WTC11 (cell line): Measurements from ENCODE around the gene ZNF620. TPM values are rescaled to one million over a fixed set of nuclear protein-coding genes. Genes with fewer than 3 reads are reported as not detected.

Source experiments
- ATAC-seq: fragments of 200-7000 bp; cut with Tn5 transposase; 2 replicates; pipeline ENCODE4 v1.10.0; 2021; ENCODE audit warnings: mild to moderate bottlenecking, moderate library complexity
- CTCF ChIA-PET: fragments of 300-600 bp; sonication (Branson Sonifier 250); formaldehyde crosslinking; loops from one replicate; lab custom pipeline; 2021; ENCODE audit warnings: antibody characterized with exemption; lab: Charles Lee
- POLR2A ChIA-PET: fragments of 350-600 bp; sonication (Branson Sonifier 250); formaldehyde crosslinking; loops from one replicate; lab custom pipeline; 2021; ENCODE audit warnings: antibody characterized with exemption; lab: Charles Lee
- DNase-seq: peaks from one replicate; pipeline ENCODE4 v3.0.0; 2021; ENCODE audit warnings: low spot score
- H3K27ac Mint-ChIP-seq: 2 replicates; pipeline ENCODE4 v1.8.0; 2021; ENCODE audit warnings: mixed read lengths
- H3K27me3 Mint-ChIP-seq: 2 replicates; pipeline ENCODE4 v1.8.0; 2021; ENCODE audit warnings: low read depth, mild to moderate bottlenecking, moderate library complexity, mixed read lengths
- H3K36me3 Mint-ChIP-seq: 2 replicates; pipeline ENCODE4 v1.8.0; 2021; ENCODE audit warnings: mixed read lengths
- H3K4me1 Mint-ChIP-seq: 2 replicates; pipeline ENCODE4 v1.8.0; 2022; ENCODE audit warnings: mixed read lengths
- H3K4me3 Mint-ChIP-seq: 2 replicates; pipeline ENCODE4 v1.8.0; 2021; ENCODE audit warnings: mild to moderate bottlenecking, moderate library complexity, mixed read lengths
- H3K9me3 Mint-ChIP-seq: 2 replicates; pipeline ENCODE4 v1.8.0; 2021; ENCODE audit warnings: mixed read lengths
- ATF6 ChIP-seq: sonication (generic); formaldehyde crosslinking; IDR thresholded peaks from 2 replicates; pipeline ENCODE4 v1.8.1; 2023; ENCODE audit warnings: mild to moderate bottlenecking, missing genetic modification reagents
- CREM ChIP-seq: sonication (generic); formaldehyde crosslinking; IDR thresholded peaks from 2 replicates; pipeline ENCODE4 v1.8.1; 2022; ENCODE audit warnings: mild to moderate bottlenecking, missing genetic modification reagents, moderate library complexity
- FOXK1 ChIP-seq: sonication (generic); formaldehyde crosslinking; IDR thresholded peaks from 2 replicates; pipeline ENCODE4 v1.8.0; 2022; ENCODE audit warnings: mild to moderate bottlenecking, moderate library complexity, missing genetic modification reagents
- HMGA2 ChIP-seq: fragments of 250-450 bp; sonication (Bioruptor Pico); IDR thresholded peaks from 2 replicates; pipeline ENCODE4 v1.4.0; 2021; ENCODE audit warnings: mild to moderate bottlenecking, moderate library complexity
- NFATC4 ChIP-seq: fragments of 250-450 bp; sonication (Bioruptor Pico); IDR thresholded peaks from 2 replicates; pipeline ENCODE4 v1.9.0; 2021; ENCODE audit warnings: mild to moderate bottlenecking
- NR2C2 ChIP-seq: sonication (generic); formaldehyde crosslinking; IDR thresholded peaks from 2 replicates; pipeline ENCODE4 v1.8.0; 2022; ENCODE audit warnings: mild to moderate bottlenecking, missing genetic modification reagents
- STAT6 ChIP-seq: sonication (generic); formaldehyde crosslinking; conservative IDR thresholded peaks from 2 replicates; pipeline ENCODE4 v1.8.1; 2023; ENCODE audit warnings: mild to moderate bottlenecking, low read depth, missing genetic modification reagents, moderate library complexity
- TEAD1 ChIP-seq: sonication (generic); formaldehyde crosslinking; IDR thresholded peaks from 2 replicates; pipeline ENCODE4 v1.8.0; 2022; ENCODE audit warnings: mild to moderate bottlenecking, missing genetic modification reagents
- ZNF232 ChIP-seq: sonication (generic); formaldehyde crosslinking; IDR thresholded peaks from 2 replicates; pipeline ENCODE4 v1.8.0; 2022; ENCODE audit warnings: mild to moderate bottlenecking, missing genetic modification reagents
- ZNF396 ChIP-seq: fragments of 250-450 bp; sonication (Bioruptor Pico); IDR thresholded peaks from 2 replicates; pipeline ENCODE4 v1.8.0; 2021; ENCODE audit warnings: mild to moderate bottlenecking, moderate library complexity, borderline replicate concordance
- ZNF671 ChIP-seq: fragments of 250-450 bp; sonication (Bioruptor Pico); IDR thresholded peaks from 2 replicates; pipeline ENCODE4 v1.8.0; 2021; ENCODE audit warnings: mild to moderate bottlenecking
- total RNA-seq: library from RNA; stranded (reverse); gene quantifications from 3 replicates; pipeline ENCODE4 v1.2.3, GENCODE V29; 2021
- TF ChIP-seq, protein P1 (sequence below): fragments of 250-450 bp; sonication (Bioruptor Pico); IDR thresholded peaks from 2 replicates; pipeline ENCODE4 v1.8.0; 2021; ENCODE audit warnings: mild to moderate bottlenecking
- TF ChIP-seq, protein P2 (sequence below): fragments of 250-450 bp; sonication (Bioruptor Pico); IDR thresholded peaks from 2 replicates; pipeline ENCODE4 v1.9.0; 2021; ENCODE audit warnings: mild to moderate bottlenecking

Gene ZNF620
- total RNA-seq, 1 experiment from 2014 or later: 15.6 TPM

DNA sequence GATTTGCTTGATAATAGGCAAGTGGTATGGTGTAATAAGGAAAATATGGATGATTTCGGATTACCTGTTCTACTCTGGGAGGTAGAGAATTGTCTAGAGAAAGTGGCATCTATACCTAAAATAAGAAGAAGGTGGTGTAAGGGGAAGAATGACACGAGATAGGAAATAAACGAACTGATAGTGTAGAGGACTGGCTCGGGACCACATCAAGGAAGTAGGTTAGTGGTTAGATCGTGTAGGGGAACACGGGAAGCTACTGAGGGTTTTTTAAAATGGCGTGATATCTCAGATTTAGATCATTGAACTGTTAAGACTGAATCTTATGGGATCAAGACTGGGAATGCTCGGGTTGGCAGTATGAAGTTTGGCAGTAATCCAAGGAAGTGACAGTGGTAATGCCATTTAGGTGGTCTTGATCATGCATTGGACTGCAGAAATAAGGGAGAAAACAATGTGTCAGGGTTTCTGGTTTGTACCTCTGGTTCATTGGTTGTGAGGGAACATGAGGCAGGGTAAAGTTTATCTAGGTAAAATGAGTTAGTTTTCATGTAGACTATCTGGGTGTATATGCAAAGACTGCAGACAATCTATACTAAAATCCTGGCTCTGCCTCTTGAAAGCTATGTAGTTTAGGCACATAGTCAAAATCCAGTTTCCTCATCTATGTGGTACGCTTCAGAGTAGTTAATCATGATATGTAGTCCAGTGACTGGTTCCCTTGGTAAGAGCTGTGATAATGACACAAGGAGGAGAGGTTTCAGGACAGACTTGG lies 41.3 kb upstream of the ZNF620 start:
- DNase-seq: no peak
- ChIA-PET CTCF (no interaction called here), POLR2A (interaction anchor here (0.5 kb wide), 2 partner anchors 154 to 1819 kb away, joined by 3 to 5 read pairs; no protein-coding TSS in a partner anchor)
- ATAC-seq: peak; percentile 41; the same call in 1 of the 2 replicates
- Mint-ChIP-seq H3K36me3 (peaks cover 40% of the 10 kb centered on the region), H3K27me3 (no peaks in the 10 kb centered on the region), H3K9me3 (no peaks in the 10 kb centered on the region), H3K4me3 (no peak overlapping the region)
- TF ChIP-seq, protein P1, sequence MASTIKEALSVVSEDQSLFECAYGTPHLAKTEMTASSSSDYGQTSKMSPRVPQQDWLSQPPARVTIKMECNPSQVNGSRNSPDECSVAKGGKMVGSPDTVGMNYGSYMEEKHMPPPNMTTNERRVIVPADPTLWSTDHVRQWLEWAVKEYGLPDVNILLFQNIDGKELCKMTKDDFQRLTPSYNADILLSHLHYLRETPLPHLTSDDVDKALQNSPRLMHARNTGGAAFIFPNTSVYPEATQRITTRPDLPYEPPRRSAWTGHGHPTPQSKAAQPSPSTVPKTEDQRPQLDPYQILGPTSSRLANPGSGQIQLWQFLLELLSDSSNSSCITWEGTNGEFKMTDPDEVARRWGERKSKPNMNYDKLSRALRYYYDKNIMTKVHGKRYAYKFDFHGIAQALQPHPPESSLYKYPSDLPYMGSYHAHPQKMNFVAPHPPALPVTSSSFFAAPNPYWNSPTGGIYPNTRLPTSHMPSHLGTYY (CRISPR knock-in tag): peak; percentile 83; the same call in 1 of the 2 replicates
- TF ChIP-seq NFATC4 (CRISPR knock-in tag) (peak; percentile 61; the same call in 1 of the 2 replicates), TEAD1 (CRISPR knock-in tag) (no peak), ZNF671 (CRISPR knock-in tag) (peak; percentile 7; the same call in 1 of the 2 replicates), HMGA2 (CRISPR knock-in tag) (no peak), NR2C2 (no peak), ZNF396 (CRISPR knock-in tag) (no peak)
- TF ChIP-seq, all 79 proteins: peak for 3
- Mint-ChIP-seq H3K27ac (peak overlapping the region; percentile 90), H3K4me1 (peaks cover 10% of the 10 kb centered on the region)

DNA sequence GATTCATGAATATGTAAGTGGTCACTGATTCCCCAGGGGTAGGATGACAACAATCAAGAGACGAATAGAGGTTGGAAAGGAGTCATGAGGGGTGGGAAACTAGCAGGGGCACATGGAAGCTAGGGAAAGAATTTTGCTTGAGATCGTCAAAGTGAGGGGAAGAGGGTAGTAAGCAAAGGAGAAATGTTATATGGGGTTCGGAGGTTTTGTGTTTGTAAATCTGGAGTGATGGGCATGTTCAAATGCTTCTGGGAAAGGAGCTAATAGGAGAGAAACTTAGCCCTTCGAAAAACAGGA lies 40.8 kb upstream of the ZNF620 start:
- H3K9me3 Mint-ChIP-seq: no peaks in the 10 kb centered on the region
- DNase-seq (no peak), ATAC-seq (no peak; the same call in 1 of the 2 replicates)
- POLR2A ChIA-PET: interaction anchor here (0.5 to 1.1 kb wide), 2 partner anchors 12 to 1819 kb away, joined by 4 to 5 read pairs; no protein-coding TSS in a partner anchor
- TF ChIP-seq CREM (CRISPR knock-in tag) (no peak), FOXK1 (CRISPR knock-in tag) (no peak), ZNF232 (no peak), STAT6 (CRISPR knock-in tag) (no peak)
- TF ChIP-seq, protein P1 (CRISPR knock-in tag): peak; percentile 62; the same call in 1 of the 2 replicates
- TF ChIP-seq, protein P2, sequence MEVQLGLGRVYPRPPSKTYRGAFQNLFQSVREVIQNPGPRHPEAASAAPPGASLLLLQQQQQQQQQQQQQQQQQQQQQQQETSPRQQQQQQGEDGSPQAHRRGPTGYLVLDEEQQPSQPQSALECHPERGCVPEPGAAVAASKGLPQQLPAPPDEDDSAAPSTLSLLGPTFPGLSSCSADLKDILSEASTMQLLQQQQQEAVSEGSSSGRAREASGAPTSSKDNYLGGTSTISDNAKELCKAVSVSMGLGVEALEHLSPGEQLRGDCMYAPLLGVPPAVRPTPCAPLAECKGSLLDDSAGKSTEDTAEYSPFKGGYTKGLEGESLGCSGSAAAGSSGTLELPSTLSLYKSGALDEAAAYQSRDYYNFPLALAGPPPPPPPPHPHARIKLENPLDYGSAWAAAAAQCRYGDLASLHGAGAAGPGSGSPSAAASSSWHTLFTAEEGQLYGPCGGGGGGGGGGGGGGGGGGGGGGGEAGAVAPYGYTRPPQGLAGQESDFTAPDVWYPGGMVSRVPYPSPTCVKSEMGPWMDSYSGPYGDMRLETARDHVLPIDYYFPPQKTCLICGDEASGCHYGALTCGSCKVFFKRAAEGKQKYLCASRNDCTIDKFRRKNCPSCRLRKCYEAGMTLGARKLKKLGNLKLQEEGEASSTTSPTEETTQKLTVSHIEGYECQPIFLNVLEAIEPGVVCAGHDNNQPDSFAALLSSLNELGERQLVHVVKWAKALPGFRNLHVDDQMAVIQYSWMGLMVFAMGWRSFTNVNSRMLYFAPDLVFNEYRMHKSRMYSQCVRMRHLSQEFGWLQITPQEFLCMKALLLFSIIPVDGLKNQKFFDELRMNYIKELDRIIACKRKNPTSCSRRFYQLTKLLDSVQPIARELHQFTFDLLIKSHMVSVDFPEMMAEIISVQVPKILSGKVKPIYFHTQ (CRISPR knock-in tag): 0 out of 2 replicates have a peak, but pooled peaks have one; percentile 30
- TF ChIP-seq, all 79 proteins: peak for 2
- Mint-ChIP-seq H3K27me3 (no peaks in the 10 kb centered on the region), H3K4me1 (peaks cover 10% of the 10 kb centered on the region), H3K4me3 (no peak overlapping the region), H3K27ac (peak overlapping the region; percentile 57), H3K36me3 (peaks cover 39% of the 10 kb centered on the region)
- CTCF ChIA-PET: interaction anchor here (0.5 kb wide), 1 partner anchor 31 kb away, joined by 3 read pairs; no protein-coding TSS in a partner anchor

GRCh38 chr3:40465456-40465855 lies 40.4 kb upstream of the ZNF620 start:
- ChIA-PET CTCF (interaction anchor here (0.5 kb wide), 1 partner anchor 30 kb away, joined by 3 read pairs; no protein-coding TSS in a partner anchor), POLR2A (interaction anchor here (0.5 to 1.1 kb wide), 3 partner anchors 12 to 1820 kb away, joined by 3 to 5 read pairs (median 4); partner anchors contain the start of gene ENTPD3)
- peak; percentile 24 for ATAC-seq

More at GRCh38 chr3:40465456-40465855, 40.4 kb upstream of the ZNF620 start:
- Mint-ChIP-seq H3K4me3 (no peak overlapping the region), H3K9me3 (no peaks in the 10 kb centered on the region), H3K27ac (peak overlapping the region; percentile 57), H3K36me3 (peaks cover 35% of the 10 kb centered on the region), H3K4me1 (peaks cover 10% of the 10 kb centered on the region), H3K27me3 (no peaks in the 10 kb centered on the region)
- no peak for DNase-seq
- TF ChIP-seq, protein P1 (CRISPR knock-in tag): 0 out of 2 replicates have a peak, but pooled peaks have one; percentile 4
- TF ChIP-seq ATF6 (CRISPR knock-in tag): no peak
